NCI-H1436 treated with DMSO at 0.1 percent for 48 hours (cell line): ENCODE measurements around the gene USH2A.

ENCODE experiments used
- DNase-seq: peaks from one replicate; lab custom pipeline; 2025; lab: John Stamatoyannopoulos, UW

Gene USH2A

DNA sequence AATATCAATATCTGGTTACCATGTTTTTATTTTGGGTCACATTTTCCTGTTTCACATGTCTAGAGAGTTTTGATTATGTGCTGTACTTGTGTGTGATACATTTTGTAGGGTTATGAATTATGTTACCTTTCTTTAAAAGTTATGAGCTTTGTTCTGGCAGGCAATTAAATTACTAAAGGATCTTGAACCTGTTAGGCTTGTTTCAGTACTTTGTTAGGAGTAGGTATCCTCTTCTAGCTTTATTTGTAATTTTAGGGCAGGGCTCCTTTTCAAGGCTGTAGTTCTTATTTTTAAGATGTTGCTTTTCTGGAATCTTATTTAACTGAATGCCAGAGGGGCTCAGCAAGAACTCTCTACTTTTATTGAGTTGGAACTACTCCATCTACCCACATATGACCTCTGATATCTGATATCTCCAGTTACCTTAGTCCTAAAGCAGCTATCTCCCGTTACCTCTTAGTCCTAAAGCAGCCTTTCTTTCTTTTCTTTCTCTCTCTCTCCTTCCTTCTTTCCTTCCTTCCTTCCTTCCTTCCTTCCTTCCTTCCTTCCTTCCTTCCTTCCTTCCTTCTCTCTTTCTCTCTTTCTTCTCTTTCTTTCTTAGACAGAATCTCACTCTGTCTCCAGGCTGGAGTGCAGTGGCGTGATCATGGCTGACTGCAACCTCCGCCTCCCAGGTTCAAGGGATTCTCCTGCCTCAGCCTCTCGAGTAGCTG lies 832.3 kb downstream of the USH2A start:
- no peak for DNase-seq

DNA sequence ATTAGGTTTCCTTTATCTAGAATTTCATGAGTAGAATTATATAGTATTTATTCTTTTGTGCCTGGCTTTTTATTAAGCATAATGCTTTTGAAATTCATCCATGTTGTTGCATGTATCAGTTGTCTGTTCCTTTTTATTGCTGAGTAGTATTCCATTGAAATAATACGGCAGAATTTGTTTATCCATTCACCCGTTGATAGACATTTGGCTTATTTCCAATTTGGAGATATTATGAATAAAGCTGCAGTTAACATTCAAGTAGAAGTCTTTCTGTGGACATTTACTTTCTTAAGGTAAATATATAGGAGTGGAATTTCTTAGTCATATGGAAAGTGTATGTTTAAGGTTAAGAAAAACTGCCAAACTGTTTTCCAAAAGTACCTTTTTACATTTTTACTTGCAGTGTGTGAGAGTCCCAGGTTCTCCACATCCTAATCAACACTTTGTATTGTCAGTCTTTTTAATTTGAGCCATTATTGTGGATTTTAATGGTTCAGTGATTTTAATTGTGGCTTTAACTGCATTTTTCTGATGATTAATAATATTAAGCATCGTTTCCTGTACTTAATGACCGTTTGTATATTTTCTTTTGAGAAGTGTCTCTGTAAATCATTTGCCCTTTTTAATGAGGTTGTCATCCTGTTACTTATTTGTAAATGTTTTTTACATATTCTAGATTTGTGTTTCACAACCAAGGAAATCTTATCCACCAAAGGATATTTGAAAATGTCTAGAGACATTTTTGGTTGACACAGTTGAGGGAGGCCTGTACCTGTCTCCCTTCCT lies 833.4 kb downstream of the USH2A start:
- DNase-seq: no peak

DNA sequence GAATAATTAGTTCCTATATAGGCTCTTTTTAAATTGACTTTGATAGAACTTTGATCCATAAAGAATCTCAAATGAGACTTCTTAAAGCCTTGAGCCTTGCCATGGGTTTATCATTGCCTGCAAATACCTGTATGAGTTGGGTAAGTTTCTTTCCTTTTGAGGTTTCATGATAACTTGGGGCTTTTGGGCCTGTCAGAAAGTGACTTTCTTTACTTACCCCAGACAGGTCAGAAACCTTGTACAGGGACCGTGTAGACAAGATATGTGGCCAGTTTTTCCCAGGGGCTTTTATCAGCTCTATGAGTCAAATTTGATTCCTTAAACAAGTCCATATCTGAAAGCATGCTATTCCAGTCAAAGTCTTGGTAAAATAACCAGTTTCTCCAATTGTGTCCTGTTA lies 838.9 kb downstream of the USH2A start:
- no peak for DNase-seq

DNA sequence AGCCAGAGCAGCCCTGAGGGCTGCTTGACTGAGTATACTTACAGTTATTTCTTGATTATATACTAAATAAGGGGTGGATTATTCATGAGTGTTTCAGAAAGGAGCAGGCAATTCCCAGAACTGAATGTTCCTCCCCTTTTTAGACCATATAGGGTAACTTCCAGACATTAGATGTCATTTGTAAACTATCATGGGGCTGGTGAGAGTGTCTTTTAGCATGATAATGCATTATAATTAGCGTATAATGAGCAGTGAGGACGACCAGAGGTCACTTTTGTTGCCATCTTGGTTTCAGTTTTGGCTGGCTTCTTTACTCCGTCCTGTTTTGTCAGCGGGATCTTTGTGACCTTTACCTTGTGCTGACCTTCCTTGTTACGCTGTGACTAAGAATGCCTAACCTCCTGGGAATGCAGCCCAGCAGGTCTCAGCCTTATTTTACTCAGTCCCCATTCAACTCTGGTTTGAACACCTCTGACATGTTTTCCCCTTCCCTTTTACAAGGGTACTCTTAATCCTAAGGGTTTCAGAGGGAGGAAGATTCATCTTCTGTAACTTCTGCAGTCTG lies 840.0 kb downstream of the USH2A start:
- no peak for DNase-seq

DNA sequence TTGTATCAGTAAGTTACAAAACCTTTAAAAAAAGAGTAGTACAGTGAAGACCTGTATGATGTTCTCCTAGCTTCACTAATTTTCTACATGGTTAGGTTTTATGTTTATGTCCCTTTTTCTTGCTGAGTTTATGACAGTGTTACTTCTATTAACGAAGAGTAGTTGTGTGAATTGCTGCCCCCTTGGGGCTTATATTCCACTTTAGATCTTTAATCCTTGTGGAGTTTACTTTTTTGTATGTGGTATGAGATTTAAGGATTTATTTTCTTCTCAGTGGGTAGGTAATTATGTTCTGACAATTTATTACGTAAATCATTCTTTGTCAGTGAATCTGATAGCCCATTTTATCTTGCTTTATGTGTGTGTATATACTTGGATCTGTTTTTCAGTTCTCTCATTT lies 841.4 kb downstream of the USH2A start:
- no peak for DNase-seq
